Endothelial cell of umbilical vein (primary cell): Measurements from ENCODE around the gene GLDC. TPM values are rescaled to one million over a fixed set of nuclear protein-coding genes. Genes with fewer than 3 reads are reported as not detected.

Experiments used
- BruUV-seq: library from RNA; stranded (reverse); fragments of 400-500 nt; replicated peaks from 2 replicates; lab custom pipeline; 2021; lab: Mats Ljungman, UMichigan
- CTCF ChIA-PET: fragments of 300-600, 350-600 bp; sonication (Branson Sonifier 250); formaldehyde crosslinking; loops from one replicate; lab custom pipeline; 2021; ENCODE audit warnings: antibody characterized with exemption, inconsistent platforms; lab: Charles Lee
- POLR2A ChIA-PET: fragments of 300-600, 350-600 bp; sonication (Branson Sonifier 250); formaldehyde crosslinking; loops from one replicate; lab custom pipeline; 2021; ENCODE audit warnings: antibody characterized with exemption, inconsistent platforms; lab: Charles Lee
- DNase-seq: peaks from one replicate; pipeline ENCODE4 v3.0.0-alpha.2; 2011; ENCODE audit warnings: low read depth, low spot score
- FAIRE-seq: peaks from 2 replicates; lab custom pipeline; 2011; peaks lifted over from hg19 to GRCh38; lab: Jason Lieb, UNC
- H2AFZ ChIP-seq: 2 replicates; pipeline ENCODE4 v1.6.0; 2012; ENCODE audit warnings: low read depth, low read length, control low read depth, inconsistent platforms
- H3K27ac ChIP-seq: 2 replicates; pipeline ENCODE4 v1.5.1; 2011; ENCODE audit warnings: low read depth, mild to moderate bottlenecking, control low read depth, low read length, moderate library complexity; ENCODE audit not compliant: insufficient read depth
- H3K27me3 ChIP-seq, 2 experiments: 2 replicates each; pipeline versions ENCODE4 v1.6.0 to v1.6.1; 2011; ENCODE audit warnings: low read length in 2 of 2, mixed read lengths in 1 of 2; ENCODE audit not compliant: control insufficient read depth in 2 of 2, insufficient read depth in 2 of 2
- H3K36me3 ChIP-seq, 2 experiments: 2 replicates in 1 of 2; 3 replicates in 1 of 2; pipeline ENCODE4 v1.5.1; 2011; ENCODE audit warnings: low read length in 2 of 2, mild to moderate bottlenecking in 1 of 2, moderate library complexity in 1 of 2; ENCODE audit not compliant: control insufficient read depth in 2 of 2, insufficient read depth in 2 of 2; ENCODE audit errors: extremely low read depth in 1 of 2
- H3K4me1 ChIP-seq: 3 replicates; pipeline ENCODE4 v1.5.1; 2011; ENCODE audit warnings: mild to moderate bottlenecking, low read length; ENCODE audit not compliant: control insufficient read depth, insufficient read depth; ENCODE audit errors: extremely low read depth
- H3K4me2 ChIP-seq: 2 replicates; pipeline ENCODE4 v1.6.1; 2011; ENCODE audit warnings: low read length, control low read depth, mixed read lengths; ENCODE audit not compliant: insufficient read depth
- H3K4me3 ChIP-seq, 3 experiments: fragments of 200-600 bp in 1 of 3; sonication (generic), shearing (Covaris generic) in 1 of 3; replicated peaks in 1 of 3; 2 replicates each; pipeline ENCODE4 v1.5.1; 2011 to 2016; ENCODE audit warnings: control low read depth in 3 of 3, low read length in 3 of 3, mild to moderate bottlenecking in 2 of 3, inconsistent platforms in 1 of 3, low read depth in 1 of 3, moderate library complexity in 1 of 3; ENCODE audit not compliant: insufficient read depth in 1 of 3
- H3K79me2 ChIP-seq: 2 replicates; pipeline ENCODE4 v1.6.0; 2012; ENCODE audit warnings: low read length, inconsistent platforms; ENCODE audit not compliant: control insufficient read depth, insufficient read depth
- H3K9ac ChIP-seq: replicated peaks from 2 replicates; pipeline ENCODE3; 2011; ENCODE audit warnings: low read length, control low read depth; ENCODE audit not compliant: insufficient read depth; ENCODE audit errors: extremely low read depth
- H3K9me1 ChIP-seq: replicated peaks from 3 replicates; pipeline ENCODE4 v1.6.0; 2011; ENCODE audit warnings: mild to moderate bottlenecking, low read length; ENCODE audit not compliant: control insufficient read depth, insufficient read depth; ENCODE audit errors: extremely low read depth
- H3K9me3 ChIP-seq: replicated peaks from 2 replicates; pipeline ENCODE4 v1.5.1; 2012; ENCODE audit warnings: low read length, inconsistent platforms; ENCODE audit not compliant: control insufficient read depth, insufficient read depth
- H4K20me1 ChIP-seq: replicated peaks from 2 replicates; pipeline ENCODE3; 2011; ENCODE audit warnings: mild to moderate bottlenecking, low read length; ENCODE audit not compliant: control insufficient read depth, insufficient read depth; ENCODE audit errors: extremely low read depth
- EZH2 ChIP-seq: IDR thresholded peaks from 2 replicates; pipeline ENCODE4 v1.6.1; 2012; ENCODE audit warnings: borderline replicate concordance, low read depth, mild to moderate bottlenecking, moderate library complexity, low read length, inconsistent platforms; ENCODE audit not compliant: severe bottlenecking
- FOS ChIP-seq: IDR thresholded peaks from 2 replicates; pipeline ENCODE4 v1.6.1; 2011; ENCODE audit warnings: mild to moderate bottlenecking, low read length, moderate library complexity, borderline replicate concordance; ENCODE audit not compliant: insufficient read depth
- GATA2 ChIP-seq: IDR thresholded peaks from 2 replicates; pipeline ENCODE4 v1.7.0; 2011; ENCODE audit warnings: low read depth, mild to moderate bottlenecking, moderate library complexity, mixed read lengths, low read length; ENCODE audit not compliant: insufficient read length, insufficient read depth
- JUN ChIP-seq: IDR thresholded peaks from 2 replicates; pipeline ENCODE4 v1.6.1; 2011; ENCODE audit warnings: borderline replicate concordance, low read depth; ENCODE audit not compliant: insufficient read length, insufficient read depth
- MYC ChIP-seq: IDR thresholded peaks from one replicate; pipeline ENCODE4 v1.6.1; 2011; ENCODE audit warnings: mild to moderate bottlenecking, low read depth, low read length
- POLR2A ChIP-seq: IDR thresholded peaks from 2 replicates; pipeline ENCODE4 v1.6.1; 2012; ENCODE audit warnings: low read depth, mild to moderate bottlenecking, control low read depth, low read length
- POLR2AphosphoS5 ChIP-seq: IDR thresholded peaks from 2 replicates; pipeline ENCODE4 v1.6.1; 2012; ENCODE audit warnings: low read depth, mild to moderate bottlenecking, control low read depth, low read length, moderate library complexity; ENCODE audit not compliant: insufficient read depth
- dilution Hi-C: fragments of 300-500 bp; cut with MboI; formaldehyde crosslinking; loops from one replicate; pipeline ENCODE4 v1.15.0; 2019; ENCODE audit warnings: low sequenced_read_pairs; ENCODE audit not compliant: extremely low pct_ligation_motif_present
- intact Hi-C: fragments of 100-400 bp; cut with micrococcal nuclease; formaldehyde crosslinking; loops from one replicate; pipeline ENCODE4 v1.10.0; 2022
- polyA plus RNA-seq, 4 experiments: library from polyadenylated mRNA; depleted of rRNA in 3 of 4; stranded (reverse) in 3 of 4; unstranded in 1 of 4; fragments of >200 nt; gene quantifications; 2 replicates each; pipeline versions ENCODE4 v1.2.1 to v1.2.3, GENCODE V29; 2011 to 2012; ENCODE audit warnings: missing spikeins in 1 of 4
- total RNA-seq: library from RNA; stranded (reverse); gene quantifications from 2 replicates; pipeline ENCODE4 v1.2.3, GENCODE V29; 2021
- TF ChIP-seq, protein P1 (sequence below), 2 donors: IDR thresholded peaks; 1 replicate in 1 of 2; 2 replicates in 1 of 2; pipeline ENCODE4 v1.5.1; 2011; ENCODE audit warnings: low read length in 2 of 2, mild to moderate bottlenecking in 2 of 2, moderate library complexity in 2 of 2, control low read depth in 1 of 2, inconsistent platforms in 1 of 2, low read depth in 1 of 2; ENCODE audit not compliant: insufficient read depth in 1 of 2; ENCODE audit errors: extremely low read depth in 1 of 2
- TF ChIP-seq, protein P2 (sequence below): IDR thresholded peaks from 2 replicates; pipeline ENCODE4 v1.6.1; 2011; ENCODE audit not compliant: insufficient read depth, insufficient read length

The GLDC gene
- total and polyA plus RNA-seq, 2 donors (not counting 3 experiments of a cell fraction or from before 2014, with no cell fraction given): 1.8 to 2.6 TPM

DNA sequence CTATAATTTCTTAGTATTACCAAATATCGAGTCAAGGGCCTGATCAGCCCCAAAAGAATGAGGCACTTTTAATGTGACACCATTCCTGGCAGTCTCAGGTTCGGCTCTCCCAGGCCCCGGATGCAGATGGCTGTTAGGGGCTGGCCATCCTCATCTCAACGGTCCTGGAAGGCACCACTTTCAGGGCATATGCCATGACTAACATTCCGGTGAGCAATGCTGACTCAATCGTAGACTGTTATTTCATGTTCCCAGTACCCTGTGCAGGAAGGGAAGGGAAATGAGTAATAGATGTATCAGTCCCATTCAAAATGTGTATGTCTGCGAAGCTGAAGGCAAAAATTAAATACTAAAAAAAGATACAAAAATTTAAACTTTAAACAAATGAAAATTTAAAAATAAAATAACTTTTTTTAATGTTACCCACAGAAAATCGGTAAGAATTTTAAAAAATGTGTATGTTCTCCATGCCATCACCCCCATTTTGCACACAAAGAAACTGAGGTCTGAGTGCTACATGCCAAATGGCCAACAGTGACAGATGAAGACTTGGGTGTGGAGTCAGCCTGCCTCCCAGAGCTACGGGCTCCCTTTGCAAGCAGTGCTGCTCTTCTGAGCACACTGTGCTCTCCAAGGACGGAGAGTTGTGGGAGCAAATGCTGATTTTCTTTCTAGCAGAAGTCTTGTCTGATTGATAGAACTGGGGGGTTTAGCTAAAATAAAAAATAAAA lies 79.0 kb downstream of the GLDC start:
- no peaks in the 10 kb centered on the region for H3K9me1 ChIP-seq
- H2AFZ ChIP-seq: no peak overlapping the region
- H3K36me3 ChIP-seq: no peaks in the 10 kb centered on the region
- H3K9ac ChIP-seq: peak overlapping the region; percentile 92
- intact Hi-C loops (loop anchor here (1.0 to 10.0 kb wide), 12 partner anchors 8 to 562 kb away; partner anchors contain the start of gene UHRF2), dilution Hi-C loops (no loop called here)
- CTCF ChIA-PET: interaction anchor here (0.7 to 4.0 kb wide), 26 partner anchors 9 to 512 kb away, joined by 3 to 124 read pairs (median 8); partner anchors contain the start of gene UHRF2
- H3K4me3 ChIP-seq: peak overlapping the region in 1 of 3 experiments; percentile 12
- peak; percentile 100 for TF ChIP-seq FOS
- peak; percentile 53 for TF ChIP-seq MYC
- peak; percentile 82 for TF ChIP-seq POLR2A
- TF ChIP-seq GATA2: peak; percentile 63
- TF ChIP-seq POLR2AphosphoS5: peak; percentile 96
- TF ChIP-seq, protein P1, sequence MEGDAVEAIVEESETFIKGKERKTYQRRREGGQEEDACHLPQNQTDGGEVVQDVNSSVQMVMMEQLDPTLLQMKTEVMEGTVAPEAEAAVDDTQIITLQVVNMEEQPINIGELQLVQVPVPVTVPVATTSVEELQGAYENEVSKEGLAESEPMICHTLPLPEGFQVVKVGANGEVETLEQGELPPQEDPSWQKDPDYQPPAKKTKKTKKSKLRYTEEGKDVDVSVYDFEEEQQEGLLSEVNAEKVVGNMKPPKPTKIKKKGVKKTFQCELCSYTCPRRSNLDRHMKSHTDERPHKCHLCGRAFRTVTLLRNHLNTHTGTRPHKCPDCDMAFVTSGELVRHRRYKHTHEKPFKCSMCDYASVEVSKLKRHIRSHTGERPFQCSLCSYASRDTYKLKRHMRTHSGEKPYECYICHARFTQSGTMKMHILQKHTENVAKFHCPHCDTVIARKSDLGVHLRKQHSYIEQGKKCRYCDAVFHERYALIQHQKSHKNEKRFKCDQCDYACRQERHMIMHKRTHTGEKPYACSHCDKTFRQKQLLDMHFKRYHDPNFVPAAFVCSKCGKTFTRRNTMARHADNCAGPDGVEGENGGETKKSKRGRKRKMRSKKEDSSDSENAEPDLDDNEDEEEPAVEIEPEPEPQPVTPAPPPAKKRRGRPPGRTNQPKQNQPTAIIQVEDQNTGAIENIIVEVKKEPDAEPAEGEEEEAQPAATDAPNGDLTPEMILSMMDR (IDR thresholded peaks at IDR 0.05; ENCODE audit: extremely low read depth in 1 of 2, insufficient read depth in 1 of 2, low read depth in 1 of 2, low read length in 2 of 2): peak in 1 of 2 donors; percentile 12
- TF ChIP-seq EZH2: no peak
- TF ChIP-seq, protein P2, sequence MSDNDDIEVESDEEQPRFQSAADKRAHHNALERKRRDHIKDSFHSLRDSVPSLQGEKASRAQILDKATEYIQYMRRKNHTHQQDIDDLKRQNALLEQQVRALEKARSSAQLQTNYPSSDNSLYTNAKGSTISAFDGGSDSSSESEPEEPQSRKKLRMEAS: no peak
- TF ChIP-seq JUN: peak; percentile 100
- peak overlapping the region; percentile 99 for H3K27ac ChIP-seq
- DNase-seq (peak; percentile 98), FAIRE-seq (peak; percentile 92)
- H3K4me1 ChIP-seq: peaks cover 58% of the 10 kb centered on the region
- H3K79me2 ChIP-seq: no peaks in the 10 kb centered on the region
- H3K4me2 ChIP-seq: peak overlapping the region; percentile 71
- H3K27me3 ChIP-seq: no peaks in the 10 kb centered on the region
- POLR2A ChIA-PET: interaction anchor here (0.9 to 2.1 kb wide), 3 partner anchors 14 to 212 kb away, joined by 3 to 9 read pairs (median 4); partner anchors contain the start of gene UHRF2
- no peaks in the 10 kb centered on the region for H4K20me1 ChIP-seq
- no TSS peak for BruUV-seq
- no peaks in the 10 kb centered on the region for H3K9me3 ChIP-seq
